ENCODE results near the gene OR52M1.

Gene OR52M1

GRCh38 chr11:4581443-4581842, 36.5 kb downstream of the OR52M1 start, which contains the start of gene OR52I2:
Gene OR52I2 (plus strand): TSS chr11:4581743.
- TF ChIP-seq CTCF (conservative IDR thresholded peaks at IDR 0.05; ENCODE audit: low read depth) = no peak
- no peak within 1 kb of the TSS for H3K27ac ChIP-seq
- CTCF ChIA-PET = no interaction called here
- POLR2A ChIA-PET (ENCODE audit: low non-redundant PET) = no interaction called here
- DNase-seq (ENCODE audit: low spot score) = no peak

- no peak for TF ChIP-seq CTCF (conservative IDR thresholded peaks at IDR 0.05; ENCODE audit: low read depth)
- no peak overlapping the region for H3K27ac ChIP-seq
- ChIA-PET CTCF (no interaction called here), POLR2A (ENCODE audit: low non-redundant PET) (no interaction called here)
- DNase-seq (ENCODE audit: low spot score) = no peak
Observed at GRCh38 chr11:4589017-4589416, 44.0 kb downstream of the OR52M1 start.

- no peak for TF ChIP-seq CTCF (conservative IDR thresholded peaks at IDR 0.05; ENCODE audit: low read depth)
- CTCF ChIA-PET = interaction anchor here (1.0 kb wide), 1 partner anchor 13 kb away, joined by 3 read pairs; no protein-coding TSS in a partner anchor
- no peak within 1 kb of the TSS for H3K27ac ChIP-seq
- POLR2A ChIA-PET (ENCODE audit: low non-redundant PET) = no interaction called here
- no peak for DNase-seq (ENCODE audit: low spot score)
Observed at GRCh38 chr11:4593739-4594138, 48.7 kb downstream of the OR52M1 start, which contains the start of gene OR52I1. Gene OR52I1 (plus strand): TSS chr11:4594039. CDS start chr11:4594039, 0 bp downstream.
